OCI-LY7 (cell line): ENCODE results near the gene CNN2. TPM values are rescaled to one million over a fixed set of nuclear protein-coding genes. Genes with fewer than 3 reads are reported as not detected.

Experiments used
- BruUV-seq: library from RNA; stranded (reverse); fragments of 400-500 nt; replicated peaks from 2 replicates; lab custom pipeline; 2021; lab: Mats Ljungman, UMichigan
- CTCF ChIA-PET: fragments of 300-600 bp; sonication (Branson Sonifier 250); formaldehyde crosslinking; loops from one replicate; lab custom pipeline; 2022; ENCODE audit warnings: antibody characterized with exemption; ENCODE audit not compliant: unreplicated experiment; lab: Charles Lee
- POLR2A ChIA-PET: fragments of 300-600 bp; sonication (Branson Sonifier 250); formaldehyde crosslinking; loops from one replicate; lab custom pipeline; 2022; ENCODE audit warnings: antibody characterized with exemption; lab: Charles Lee
- DNase-seq: peaks from one replicate; pipeline ENCODE4 v3.0.0-alpha.2; 2015; ENCODE audit warnings: low spot score
- H2AFZ ChIP-seq: fragments of 200-600 bp; sonication (generic), shearing (Covaris generic); 2 replicates; pipeline ENCODE4 v1.6.1; 2014; ENCODE audit warnings: mild to moderate bottlenecking, antibody characterized with exemption, low read length, moderate library complexity
- H3K27ac ChIP-seq: fragments of 200-600 bp; sonication (generic); 2 replicates; pipeline ENCODE4 v1.5.1; 2014; ENCODE audit warnings: mixed run types, low read depth, mild to moderate bottlenecking, moderate library complexity, low read length, inconsistent platforms; ENCODE audit not compliant: poor library complexity, severe bottlenecking
- H3K36me3 ChIP-seq: fragments of 200-600 bp; sonication (generic); 2 replicates; pipeline ENCODE4 v1.6.1; 2014; ENCODE audit warnings: mild to moderate bottlenecking, antibody characterized with exemption, low read length, moderate library complexity, mixed read lengths; ENCODE audit not compliant: insufficient read depth
- H3K4me1 ChIP-seq: fragments of 200-600 bp; sonication (generic); 2 replicates; pipeline ENCODE4 v1.5.1; 2014; ENCODE audit warnings: mild to moderate bottlenecking, low read length; ENCODE audit not compliant: insufficient read depth, poor library complexity, severe bottlenecking
- H3K4me2 ChIP-seq: fragments of 200-600 bp; sonication (generic); 2 replicates; pipeline ENCODE4 v1.6.1; 2014; ENCODE audit warnings: mild to moderate bottlenecking, low read length
- H3K4me3 ChIP-seq: fragments of 200-600 bp; sonication (generic); 2 replicates; pipeline ENCODE4 v1.5.1; 2014; ENCODE audit warnings: mild to moderate bottlenecking, low read depth, low read length; ENCODE audit not compliant: poor library complexity, severe bottlenecking
- H3K79me2 ChIP-seq: fragments of 200-600 bp; sonication (generic); 2 replicates; pipeline ENCODE4 v1.6.1; 2016; ENCODE audit warnings: low read depth, mild to moderate bottlenecking, low read length, moderate library complexity, mixed read lengths; ENCODE audit not compliant: insufficient read depth
- H3K9me2 ChIP-seq: fragments of 200-600 bp; sonication (generic); 2 replicates; pipeline ENCODE4 v1.6.1; 2016; ENCODE audit warnings: mild to moderate bottlenecking, low read length, mixed read lengths; ENCODE audit not compliant: insufficient read depth
- H3K9me3 ChIP-seq: fragments of 200-600 bp; sonication (generic); 2 replicates; pipeline ENCODE4 v1.6.1; 2014; ENCODE audit warnings: mild to moderate bottlenecking, mixed run types, low read length, mixed read lengths
- H4K20me1 ChIP-seq: fragments of 200-600 bp; sonication (generic); 2 replicates; pipeline ENCODE4 v1.6.1; 2014; ENCODE audit warnings: mild to moderate bottlenecking, antibody characterized with exemption, low read length, moderate library complexity, mixed read lengths; ENCODE audit not compliant: insufficient read depth
- EZH2phosphoT487 ChIP-seq: fragments of 200-600 bp; sonication (generic); IDR thresholded peaks from 2 replicates; pipeline ENCODE4 v1.6.1; 2018; ENCODE audit warnings: low read depth, borderline replicate concordance, mild to moderate bottlenecking, mixed run types, antibody characterized with exemption, low read length, moderate library complexity, mixed read lengths
- intact Hi-C: fragments of 100-400 bp; cut with micrococcal nuclease; formaldehyde crosslinking; loops from one replicate; pipeline ENCODE4 v1.10.0; 2022; ENCODE audit not compliant: unreplicated experiment
- small RNA-seq: library from RNA; depleted of rRNA; stranded (forward); fragments of <200 nt; gene quantifications from one replicate; pipeline ENCODE3, GENCODE V24; 2014
- total RNA-seq, 2 experiments: library from RNA; depleted of rRNA in 1 of 2; stranded (reverse); fragments of >200 nt in 1 of 2; shearing (Covaris generic) in 1 of 2; gene quantifications; 2 replicates each; pipeline ENCODE4 v1.2.3, GENCODE V29; 2014 to 2022
- TF ChIP-seq, protein P1 (sequence below): fragments of 200-600 bp; sonication (generic); conservative IDR thresholded peaks from 2 replicates; pipeline ENCODE4 v1.5.1; 2014; ENCODE audit warnings: mild to moderate bottlenecking, antibody characterized with exemption, low read length, moderate library complexity, mixed read lengths

Gene CNN2
- total RNA-seq, 2 experiments from 2014 or later = 73.7 to 127 TPM

- peaks cover 8% of the 10 kb centered on the region; the same call in 1 of the 2 replicates for H3K79me2 ChIP-seq
- ChIA-PET POLR2A (no interaction called here), CTCF (no interaction called here)
- no peaks in the 10 kb centered on the region for H4K20me1 ChIP-seq
- peak overlapping the region; percentile 83 for H3K27ac ChIP-seq
- no peaks in the 10 kb centered on the region for H3K9me2 ChIP-seq
- H2AFZ ChIP-seq = no peak overlapping the region
- peaks cover 90% of the 10 kb centered on the region for H3K36me3 ChIP-seq
- intact Hi-C loops = no loop called here
- peaks cover 30% of the 10 kb centered on the region for H3K4me1 ChIP-seq
- no peak overlapping the region for H3K4me3 ChIP-seq
- no peak for TF ChIP-seq EZH2phosphoT487
- TF ChIP-seq, protein P1, sequence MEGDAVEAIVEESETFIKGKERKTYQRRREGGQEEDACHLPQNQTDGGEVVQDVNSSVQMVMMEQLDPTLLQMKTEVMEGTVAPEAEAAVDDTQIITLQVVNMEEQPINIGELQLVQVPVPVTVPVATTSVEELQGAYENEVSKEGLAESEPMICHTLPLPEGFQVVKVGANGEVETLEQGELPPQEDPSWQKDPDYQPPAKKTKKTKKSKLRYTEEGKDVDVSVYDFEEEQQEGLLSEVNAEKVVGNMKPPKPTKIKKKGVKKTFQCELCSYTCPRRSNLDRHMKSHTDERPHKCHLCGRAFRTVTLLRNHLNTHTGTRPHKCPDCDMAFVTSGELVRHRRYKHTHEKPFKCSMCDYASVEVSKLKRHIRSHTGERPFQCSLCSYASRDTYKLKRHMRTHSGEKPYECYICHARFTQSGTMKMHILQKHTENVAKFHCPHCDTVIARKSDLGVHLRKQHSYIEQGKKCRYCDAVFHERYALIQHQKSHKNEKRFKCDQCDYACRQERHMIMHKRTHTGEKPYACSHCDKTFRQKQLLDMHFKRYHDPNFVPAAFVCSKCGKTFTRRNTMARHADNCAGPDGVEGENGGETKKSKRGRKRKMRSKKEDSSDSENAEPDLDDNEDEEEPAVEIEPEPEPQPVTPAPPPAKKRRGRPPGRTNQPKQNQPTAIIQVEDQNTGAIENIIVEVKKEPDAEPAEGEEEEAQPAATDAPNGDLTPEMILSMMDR = no peak
- no TSS peak for BruUV-seq
- peak overlapping the region; percentile 51 for H3K4me2 ChIP-seq
- no peak for DNase-seq
- H3K9me3 ChIP-seq = no peaks in the 10 kb centered on the region
Observed at GRCh38 chr19:1088416-1089010, 62.1 kb downstream of the CNN2 start.

Small RNA genes lying within 50 kb of the gene (small RNA-seq; reads per million reads assigned to genes)
- not detected for gene RNU6-2

Other genes starting within 250 kb of the CNN2 start
- 284 and 315 TPM in 2 replicates for gene PTBP1, start 229.2 kb upstream of the CNN2 start, total RNA-seq (2014; rRNA removed; shearing (Covaris generic))
- 468 and 479 TPM in 2 replicates for gene PTBP1, start 229.2 kb upstream of the CNN2 start, total RNA-seq (2022)
- gene PLPPR3, start 204.7 kb upstream of the CNN2 start, total RNA-seq (2014; rRNA removed; shearing (Covaris generic)) = not detected in 2 replicates
- not detected in 2 replicates for gene PLPPR3, start 204.7 kb upstream of the CNN2 start, total RNA-seq (2022)
- gene AZU1, start 198.8 kb upstream of the CNN2 start, total RNA-seq (2014; rRNA removed; shearing (Covaris generic)) = not detected in 2 replicates
- gene AZU1, start 198.8 kb upstream of the CNN2 start, total RNA-seq (2022) = not detected in 2 replicates
- not detected in 2 replicates for gene PRTN3, start 185.6 kb upstream of the CNN2 start, total RNA-seq (2014; rRNA removed; shearing (Covaris generic))
- not detected in 2 replicates for gene PRTN3, start 185.6 kb upstream of the CNN2 start, total RNA-seq (2022)
- not detected in 2 replicates for gene ELANE, start 174.3 kb upstream of the CNN2 start, total RNA-seq (2014; rRNA removed; shearing (Covaris generic))
- not detected in 2 replicates for gene ELANE, start 174.3 kb upstream of the CNN2 start, total RNA-seq (2022)
- 0.35 TPM in 1 of 2 replicates, not detected in the other for gene CFD, start 166.9 kb upstream of the CNN2 start, total RNA-seq (2014; rRNA removed; shearing (Covaris generic))
- not detected in 2 replicates for gene CFD, start 166.9 kb upstream of the CNN2 start, total RNA-seq (2022)
- 12.9 and 19.1 TPM in 2 replicates for gene MED16, start 133.4 kb upstream of the CNN2 start, total RNA-seq (2014; rRNA removed; shearing (Covaris generic))
- gene MED16, start 133.4 kb upstream of the CNN2 start, total RNA-seq (2022) = 54.3 and 61.4 TPM in 2 replicates
- not detected in 2 replicates for gene RNU6-9, start 133.1 kb upstream of the CNN2 start, total RNA-seq (2014; rRNA removed; shearing (Covaris generic))
- gene RNU6-9, start 133.1 kb upstream of the CNN2 start, total RNA-seq (2022) = not detected in 2 replicates
- 39.5 and 43.5 TPM in 2 replicates for gene R3HDM4, start 113.4 kb upstream of the CNN2 start, total RNA-seq (2014; rRNA removed; shearing (Covaris generic))
- gene R3HDM4, start 113.4 kb upstream of the CNN2 start, total RNA-seq (2022) = 64.9 and 75.2 TPM in 2 replicates
- gene KISS1R, start 109.3 kb upstream of the CNN2 start, total RNA-seq (2014; rRNA removed; shearing (Covaris generic)) = not detected in 2 replicates
- not detected in 2 replicates for gene KISS1R, start 109.3 kb upstream of the CNN2 start, total RNA-seq (2022)
- 7.9 and 9.9 TPM in 2 replicates for gene ARID3A, start 100.6 kb upstream of the CNN2 start, total RNA-seq (2014; rRNA removed; shearing (Covaris generic))
- 21.6 and 23.5 TPM in 2 replicates for gene ARID3A, start 100.6 kb upstream of the CNN2 start, total RNA-seq (2022)
- 61.6 and 74.7 TPM in 2 replicates for gene WDR18, start 42.3 kb upstream of the CNN2 start, total RNA-seq (2014; rRNA removed; shearing (Covaris generic))
- 38.4 and 51.4 TPM in 2 replicates for gene WDR18, start 42.3 kb upstream of the CNN2 start, total RNA-seq (2022)
- gene GRIN3B, start 26.2 kb upstream of the CNN2 start, total RNA-seq (2014; rRNA removed; shearing (Covaris generic)) = 0.05 TPM in 1 of 2 replicates, not detected in the other
- not detected in 2 replicates for gene GRIN3B, start 26.2 kb upstream of the CNN2 start, total RNA-seq (2022)
- 131 and 169 TPM in 2 replicates for gene TMEM259, start 5.5 kb upstream of the CNN2 start, total RNA-seq (2014; rRNA removed; shearing (Covaris generic))
- 195 and 204 TPM in 2 replicates for gene TMEM259, start 5.5 kb upstream of the CNN2 start, total RNA-seq (2022)
- not detected in 2 replicates for gene RNU6-2, start 5.1 kb upstream of the CNN2 start, total RNA-seq (2014; rRNA removed; shearing (Covaris generic))
- gene RNU6-2, start 5.1 kb upstream of the CNN2 start, total RNA-seq (2022) = not detected in 2 replicates
- gene ABCA7, start 13.5 kb downstream of the CNN2 start, total RNA-seq (2014; rRNA removed; shearing (Covaris generic)) = 22.5 and 43.3 TPM in 2 replicates
- 66.6 and 74.4 TPM in 2 replicates for gene ABCA7, start 13.5 kb downstream of the CNN2 start, total RNA-seq (2022)
- gene ARHGAP45, start 40.6 kb downstream of the CNN2 start, total RNA-seq (2014; rRNA removed; shearing (Covaris generic)) = 132 and 135 TPM in 2 replicates
- 138 and 143 TPM in 2 replicates for gene ARHGAP45, start 40.6 kb downstream of the CNN2 start, total RNA-seq (2022)
- gene POLR2E, start 68.8 kb downstream of the CNN2 start, total RNA-seq (2014; rRNA removed; shearing (Covaris generic)) = 153 and 165 TPM in 2 replicates
- gene POLR2E, start 68.8 kb downstream of the CNN2 start, total RNA-seq (2022) = 160 and 193 TPM in 2 replicates
- gene GPX4, start 77.4 kb downstream of the CNN2 start, total RNA-seq (2014; rRNA removed; shearing (Covaris generic)) = 184 and 203 TPM in 2 replicates
- 148 and 156 TPM in 2 replicates for gene GPX4, start 77.4 kb downstream of the CNN2 start, total RNA-seq (2022)
- gene SBNO2, start 147.7 kb downstream of the CNN2 start, total RNA-seq (2014; rRNA removed; shearing (Covaris generic)) = 17.6 and 26.6 TPM in 2 replicates
- gene SBNO2, start 147.7 kb downstream of the CNN2 start, total RNA-seq (2022) = 43.3 and 48.8 TPM in 2 replicates
- gene STK11, start 179.2 kb downstream of the CNN2 start, total RNA-seq (2014; rRNA removed; shearing (Covaris generic)) = 68.7 and 78.4 TPM in 2 replicates
- 76.5 and 82.2 TPM in 2 replicates for gene STK11, start 179.2 kb downstream of the CNN2 start, total RNA-seq (2022)
- 0.09 and 0.33 TPM in 2 replicates for gene CBARP, start 211.4 kb downstream of the CNN2 start, total RNA-seq (2014; rRNA removed; shearing (Covaris generic))
- 0.13 and 0.18 TPM in 2 replicates for gene CBARP, start 211.4 kb downstream of the CNN2 start, total RNA-seq (2022)
- gene ATP5F1D, start 215.1 kb downstream of the CNN2 start, total RNA-seq (2014; rRNA removed; shearing (Covaris generic)) = 51.8 and 82.1 TPM in 2 replicates
- gene ATP5F1D, start 215.1 kb downstream of the CNN2 start, total RNA-seq (2022) = 207 and 266 TPM in 2 replicates
- gene MIDN, start 222.0 kb downstream of the CNN2 start, total RNA-seq (2014; rRNA removed; shearing (Covaris generic)) = 11.7 and 20.3 TPM in 2 replicates
- gene MIDN, start 222.0 kb downstream of the CNN2 start, total RNA-seq (2022) = 70.9 and 75.8 TPM in 2 replicates
- 278 and 287 TPM in 2 replicates for gene CIRBP, start 242.7 kb downstream of the CNN2 start, total RNA-seq (2014; rRNA removed; shearing (Covaris generic))
- 309 and 321 TPM in 2 replicates for gene CIRBP, start 242.7 kb downstream of the CNN2 start, total RNA-seq (2022)
- gene FAM174C, start 248.9 kb downstream of the CNN2 start, total RNA-seq (2014; rRNA removed; shearing (Covaris generic)) = 52.6 and 53.2 TPM in 2 replicates
- gene FAM174C, start 248.9 kb downstream of the CNN2 start, total RNA-seq (2022) = 79.8 and 81.5 TPM in 2 replicates